Activated CD4-positive, alpha-beta T cell treated with anti-CD3 and anti-CD28 coated beads, Interleukin-2, amount 10 ng/mL, durations not matched to agents 7 days and 5 days (primary cell): Measurements from ENCODE around the gene LANCL2. TPM values are rescaled to one million over a fixed set of nuclear protein-coding genes. Genes with fewer than 3 reads are reported as not detected.

Experiments used
- CTCF ChIA-PET: fragments of 350-600 bp; sonication (Branson Sonifier 250); formaldehyde crosslinking; loops from one replicate; lab custom pipeline; 2021; ENCODE audit warnings: antibody characterized with exemption; lab: Charles Lee
- POLR2A ChIA-PET: fragments of 350-600 bp; sonication (Branson Sonifier 250); formaldehyde crosslinking; loops from one replicate; lab custom pipeline; 2021; ENCODE audit warnings: antibody characterized with exemption; lab: Charles Lee
- DNase-seq: peaks from one replicate; pipeline ENCODE4 v3.0.0-alpha.2; 2020
- H3K27ac Mint-ChIP-seq: one replicate; pipeline ENCODE4 v1.8.0; 2021; ENCODE audit warnings: mild to moderate bottlenecking, moderate library complexity, mixed read lengths
- H3K27me3 Mint-ChIP-seq: one replicate; pipeline ENCODE4 v1.8.0; 2021; ENCODE audit warnings: mixed read lengths
- H3K36me3 Mint-ChIP-seq: one replicate; pipeline ENCODE4 v1.8.0; 2021; ENCODE audit warnings: low read depth, mixed read lengths
- H3K4me1 Mint-ChIP-seq: one replicate; pipeline ENCODE4 v1.8.0; 2021; ENCODE audit warnings: mixed read lengths
- H3K4me3 Mint-ChIP-seq: one replicate; pipeline ENCODE4 v1.8.0; 2021; ENCODE audit warnings: mild to moderate bottlenecking, moderate library complexity, mixed read lengths
- H3K9me3 Mint-ChIP-seq: one replicate; pipeline ENCODE4 v1.8.0; 2021; ENCODE audit warnings: mixed read lengths
- total RNA-seq, 2 experiments: library from RNA; stranded (reverse); gene quantifications; one replicate each; pipeline ENCODE4 v1.2.3, GENCODE V29; 2021

Gene LANCL2
- total RNA-seq, 2 experiments from 2014 or later, result 10.3 to 12.3 TPM

DNA sequence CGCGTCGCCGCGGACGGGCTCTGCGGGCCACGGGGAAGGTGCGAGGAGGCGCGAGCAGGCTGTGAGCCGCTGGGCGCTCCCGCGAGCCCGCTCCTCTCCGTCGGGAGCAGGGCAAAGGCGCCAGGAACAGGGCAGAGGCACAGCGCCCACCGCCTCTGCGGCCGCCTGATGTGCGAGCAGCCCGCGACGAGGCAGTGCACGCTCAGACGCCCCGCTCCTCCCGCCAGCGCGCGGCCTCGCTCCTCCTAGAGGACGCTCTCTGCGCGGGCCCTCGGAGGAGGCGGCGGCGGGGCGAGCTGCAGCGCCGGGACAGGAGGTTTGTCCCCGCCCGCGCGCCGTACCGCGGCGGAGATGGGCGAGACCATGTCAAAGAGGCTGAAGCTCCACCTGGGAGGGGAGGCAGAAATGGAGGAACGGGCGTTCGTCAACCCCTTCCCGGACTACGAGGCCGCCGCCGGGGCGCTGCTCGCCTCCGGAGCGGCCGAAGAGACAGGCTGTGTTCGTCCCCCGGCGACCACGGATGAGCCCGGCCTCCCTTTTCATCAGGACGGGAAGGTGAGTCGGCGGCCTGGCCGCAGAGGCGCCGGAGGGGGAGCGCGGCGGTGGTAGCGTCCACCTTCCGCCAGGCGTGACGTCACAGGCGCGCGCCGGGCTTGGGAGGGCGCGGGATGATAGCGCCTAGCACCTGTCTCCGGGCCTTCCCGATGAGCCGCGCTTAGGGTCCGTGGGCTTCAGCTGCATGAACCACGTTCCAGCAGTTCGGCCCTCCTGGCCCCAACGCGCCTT, 731 bp downstream of the LANCL2 start:
- peaks cover 8% of the 10 kb centered on the region for H3K36me3 Mint-ChIP-seq
- H3K27me3 Mint-ChIP-seq, result no peaks in the 10 kb centered on the region
- H3K27ac Mint-ChIP-seq, result peak overlapping the region; percentile 98
- H3K9me3 Mint-ChIP-seq, result no peaks in the 10 kb centered on the region
- H3K4me3 Mint-ChIP-seq, result peak overlapping the region; percentile 95
- ChIA-PET CTCF (interaction anchor here (0.6 to 1.5 kb wide), 6 partner anchors 15 to 136 kb away, joined by 3 to 7 read pairs (median 4); no protein-coding TSS in a partner anchor), POLR2A (interaction anchor here (0.6 to 1.1 kb wide), 2 partner anchors 56 to 60 kb away, joined by 4 to 5 read pairs; no protein-coding TSS in a partner anchor)
- DNase-seq, result peak; percentile 95
- peaks cover 32% of the 10 kb centered on the region for H3K4me1 Mint-ChIP-seq

DNA sequence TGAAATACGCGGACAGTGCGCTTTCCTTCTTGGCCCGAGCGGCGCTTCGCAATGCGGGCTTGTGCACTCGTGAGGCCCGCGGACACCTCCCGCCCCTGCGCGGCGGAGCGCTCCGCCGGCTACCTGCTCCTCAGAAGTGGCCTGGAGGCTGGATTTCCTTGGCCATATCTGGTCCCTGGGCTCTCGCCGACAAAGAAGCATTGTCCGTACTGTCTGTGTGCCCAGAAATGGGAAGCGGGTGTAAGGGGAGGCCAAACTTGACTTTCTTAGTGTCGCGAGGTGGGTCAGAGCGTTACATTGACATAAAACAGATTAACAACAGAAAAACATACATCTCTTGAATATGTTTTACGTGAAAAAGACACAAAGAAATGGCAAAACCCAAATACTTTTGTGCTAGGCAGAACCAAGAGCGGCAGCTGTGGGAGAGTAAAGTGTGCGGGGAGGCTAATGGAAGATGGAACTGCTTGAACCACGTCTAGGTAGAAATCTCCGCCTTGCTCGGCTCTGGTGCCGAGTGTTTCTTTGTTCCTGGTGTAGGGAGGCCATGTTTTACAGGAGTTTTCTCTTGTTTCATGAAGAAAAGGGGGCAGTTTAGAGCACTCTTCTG, 1.4 kb downstream of the LANCL2 start:
- no peaks in the 10 kb centered on the region for H3K9me3 Mint-ChIP-seq
- POLR2A ChIA-PET, result interaction anchor here (0.6 to 1.1 kb wide), 2 partner anchors 57 to 60 kb away, joined by 4 to 5 read pairs; no protein-coding TSS in a partner anchor
- H3K4me1 Mint-ChIP-seq, result peaks cover 32% of the 10 kb centered on the region
- no peaks in the 10 kb centered on the region for H3K27me3 Mint-ChIP-seq
- CTCF ChIA-PET, result interaction anchor here (0.6 to 1.5 kb wide), 5 partner anchors 14 to 135 kb away, joined by 3 to 7 read pairs (median 4); no protein-coding TSS in a partner anchor
- H3K36me3 Mint-ChIP-seq, result peaks cover 8% of the 10 kb centered on the region
- DNase-seq, result peak; percentile 30
- H3K4me3 Mint-ChIP-seq, result peak overlapping the region; percentile 95
- peak overlapping the region; percentile 98 for H3K27ac Mint-ChIP-seq

DNA sequence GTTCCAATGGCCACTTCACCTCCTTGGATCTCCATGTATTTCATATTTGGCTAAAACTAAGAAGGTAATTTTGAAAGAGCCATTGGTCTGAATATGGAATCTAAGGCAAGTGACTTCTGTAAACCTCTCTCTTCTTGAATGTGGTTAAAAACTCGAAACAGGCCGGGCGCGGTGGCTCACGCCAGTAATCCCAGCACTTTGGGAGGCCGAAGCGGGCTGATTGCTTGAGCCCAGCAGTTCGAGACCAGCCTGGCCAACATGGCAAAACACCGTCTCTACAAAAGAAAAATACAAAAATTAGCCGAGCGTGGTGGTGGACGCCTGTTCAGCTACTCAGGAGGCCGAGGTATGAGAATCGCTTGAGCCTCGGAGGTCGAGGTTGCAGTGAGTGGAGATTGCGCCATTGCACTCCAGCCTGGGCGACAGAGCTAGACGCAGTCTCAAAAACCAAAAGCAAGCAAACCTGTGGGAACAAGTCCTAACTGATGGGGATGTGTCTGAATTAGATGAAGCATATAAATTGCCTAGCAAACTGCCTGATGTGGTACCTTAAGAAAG, 2.2 kb downstream of the LANCL2 start:
- DNase-seq, result no peak
- Mint-ChIP-seq H3K4me1 (peaks cover 32% of the 10 kb centered on the region), H3K27ac (peak overlapping the region; percentile 98), H3K36me3 (peaks cover 8% of the 10 kb centered on the region), H3K9me3 (no peaks in the 10 kb centered on the region), H3K27me3 (no peaks in the 10 kb centered on the region), H3K4me3 (peak overlapping the region; percentile 95)
- POLR2A ChIA-PET, result no interaction called here
- CTCF ChIA-PET, result no interaction called here

DNA sequence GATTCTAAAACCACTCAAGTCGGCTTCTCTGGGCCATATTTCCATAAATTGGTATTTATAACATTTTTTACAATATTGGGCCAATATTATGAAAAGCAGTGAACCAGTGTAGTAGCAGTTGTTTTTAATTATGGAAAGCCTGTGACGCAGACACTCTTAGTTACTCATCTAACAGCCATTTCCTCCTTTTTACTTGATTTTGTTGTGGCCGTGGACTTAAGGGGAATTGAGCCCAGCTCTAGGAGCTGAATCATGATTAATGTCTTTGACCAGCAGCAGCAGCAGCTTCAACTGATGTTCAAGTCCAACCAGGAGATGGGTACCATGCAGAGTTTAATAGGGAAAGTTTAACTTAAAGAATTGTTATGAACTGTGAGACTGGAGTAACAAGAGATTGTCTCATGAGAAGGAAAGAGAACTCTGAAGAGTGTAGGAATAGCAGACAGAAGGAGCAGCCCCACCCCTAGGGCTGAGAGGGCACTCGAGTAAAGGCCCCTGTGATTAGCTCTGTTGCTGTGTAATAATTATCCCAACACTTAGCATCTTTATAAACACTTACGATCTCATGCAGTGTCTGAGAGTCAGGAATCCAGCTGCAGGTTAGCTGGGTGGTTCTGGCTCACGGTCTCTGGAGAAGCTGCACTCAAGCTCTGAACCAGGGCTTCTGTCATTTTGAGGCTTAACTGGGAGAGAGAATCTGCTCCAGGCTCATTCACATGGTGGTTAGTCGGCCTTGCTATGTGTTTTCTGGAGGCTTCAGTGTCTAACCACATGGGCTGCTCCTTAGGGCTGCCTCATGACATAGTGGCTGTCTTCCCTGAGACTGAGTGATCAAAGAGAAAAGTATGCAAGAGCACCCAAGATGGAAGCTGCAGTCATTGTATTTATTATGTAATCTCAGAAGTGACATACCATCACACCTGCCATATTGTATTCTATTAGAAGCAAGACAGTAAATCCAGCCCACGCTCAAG, 4.6 kb downstream of the LANCL2 start:
- DNase-seq, result no peak
- H3K36me3 Mint-ChIP-seq, result peaks cover 8% of the 10 kb centered on the region
- no peaks in the 10 kb centered on the region for H3K9me3 Mint-ChIP-seq
- peak overlapping the region; percentile 13 for H3K27ac Mint-ChIP-seq
- H3K4me1 Mint-ChIP-seq, result peaks cover 27% of the 10 kb centered on the region
- ChIA-PET CTCF (no interaction called here), POLR2A (no interaction called here)
- H3K27me3 Mint-ChIP-seq, result no peaks in the 10 kb centered on the region
- H3K4me3 Mint-ChIP-seq, result no peak overlapping the region

DNA sequence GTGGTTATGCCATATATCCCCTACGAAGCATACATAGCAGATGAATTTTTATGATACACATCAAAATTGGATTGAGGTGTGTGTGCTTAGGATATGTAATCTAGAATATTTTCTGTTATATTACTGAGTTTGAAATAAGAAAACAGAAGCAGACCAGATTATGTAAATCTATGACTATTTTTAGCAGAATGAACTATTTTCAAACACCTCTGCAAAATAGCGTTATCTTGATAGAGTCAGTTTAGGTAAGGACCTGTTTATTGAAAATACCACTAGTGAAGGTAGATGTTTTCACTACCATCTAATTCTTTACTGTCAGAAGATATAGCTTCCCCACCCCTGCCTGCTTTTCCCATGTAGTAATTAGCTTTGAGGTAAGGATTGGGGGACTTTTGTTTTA, 9.1 kb downstream of the LANCL2 start:
- POLR2A ChIA-PET, result no interaction called here
- CTCF ChIA-PET, result no interaction called here
- Mint-ChIP-seq H3K36me3 (no peaks in the 10 kb centered on the region), H3K27me3 (no peaks in the 10 kb centered on the region), H3K4me1 (no peaks in the 10 kb centered on the region), H3K27ac (no peak overlapping the region), H3K9me3 (no peaks in the 10 kb centered on the region), H3K4me3 (no peak overlapping the region)
- no peak for DNase-seq

DNA sequence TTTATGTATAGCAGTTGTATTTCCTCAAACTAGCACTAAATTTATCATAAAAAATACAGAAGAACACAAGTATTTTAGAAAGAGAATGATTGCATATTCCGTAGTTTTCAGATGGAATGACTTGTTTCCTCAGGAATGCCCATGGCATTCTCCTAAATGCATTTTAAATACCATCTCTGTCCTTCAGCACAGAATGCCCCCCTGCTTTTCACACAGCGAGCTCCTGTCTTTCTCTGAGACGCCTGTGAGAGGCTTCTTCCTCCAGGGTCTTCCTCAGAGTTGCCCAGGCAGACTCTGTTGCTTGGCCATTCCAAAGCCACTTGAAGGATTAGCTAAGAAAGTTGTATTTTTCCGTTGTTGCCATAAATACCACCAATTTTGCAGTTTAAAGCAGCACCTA, 10.1 kb downstream of the LANCL2 start:
- DNase-seq, result no peak

DNA sequence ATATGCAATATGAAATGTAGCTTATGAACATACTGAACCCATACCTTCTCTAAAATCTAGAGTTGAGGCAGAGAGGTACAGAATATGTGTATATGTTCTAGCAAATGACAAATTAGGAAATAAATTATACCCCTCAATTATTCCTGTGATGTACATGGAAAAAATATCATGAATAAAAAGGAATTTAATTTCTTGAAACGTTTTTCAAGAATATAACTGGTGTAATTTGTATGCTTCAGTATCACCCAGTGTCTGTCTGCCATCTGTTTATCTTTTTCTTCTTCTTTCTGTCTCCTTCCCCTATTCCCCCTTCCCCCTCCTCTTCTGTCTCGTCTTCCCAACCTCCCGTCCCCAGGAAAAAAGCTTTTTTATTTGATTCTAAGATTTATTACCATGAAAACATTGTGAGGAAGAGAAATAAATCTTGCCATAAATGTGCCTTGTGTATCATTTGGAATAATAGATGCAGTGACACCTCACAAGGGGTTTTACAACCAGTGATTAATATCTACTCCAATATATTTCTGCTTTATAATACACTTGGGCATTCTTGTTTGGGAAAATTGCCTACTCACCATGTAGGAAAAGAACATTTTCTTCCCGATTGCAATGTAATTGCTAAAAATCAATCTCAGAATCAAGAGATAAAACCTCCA, 12.2 kb downstream of the LANCL2 start:
- ChIA-PET POLR2A (no interaction called here), CTCF (no interaction called here)
- H3K4me1 Mint-ChIP-seq, result no peaks in the 10 kb centered on the region
- H3K4me3 Mint-ChIP-seq, result no peak overlapping the region
- H3K27me3 Mint-ChIP-seq, result no peaks in the 10 kb centered on the region
- DNase-seq, result no peak
- no peak overlapping the region for H3K27ac Mint-ChIP-seq
- H3K9me3 Mint-ChIP-seq, result no peaks in the 10 kb centered on the region
- H3K36me3 Mint-ChIP-seq, result no peaks in the 10 kb centered on the region

More for the DNA sequence above, 10.1 kb downstream of the LANCL2 start:
- H3K4me3 Mint-ChIP-seq, result no peak overlapping the region
- no peaks in the 10 kb centered on the region for H3K9me3 Mint-ChIP-seq
- POLR2A ChIA-PET, result no interaction called here
- no peak overlapping the region for H3K27ac Mint-ChIP-seq
- no peaks in the 10 kb centered on the region for H3K4me1 Mint-ChIP-seq
- H3K27me3 Mint-ChIP-seq, result no peaks in the 10 kb centered on the region
- H3K36me3 Mint-ChIP-seq, result no peaks in the 10 kb centered on the region
- CTCF ChIA-PET, result interaction anchor here (0.7 kb wide), 1 partner anchor 40 kb away, joined by 3 read pairs; no protein-coding TSS in a partner anchor

DNA sequence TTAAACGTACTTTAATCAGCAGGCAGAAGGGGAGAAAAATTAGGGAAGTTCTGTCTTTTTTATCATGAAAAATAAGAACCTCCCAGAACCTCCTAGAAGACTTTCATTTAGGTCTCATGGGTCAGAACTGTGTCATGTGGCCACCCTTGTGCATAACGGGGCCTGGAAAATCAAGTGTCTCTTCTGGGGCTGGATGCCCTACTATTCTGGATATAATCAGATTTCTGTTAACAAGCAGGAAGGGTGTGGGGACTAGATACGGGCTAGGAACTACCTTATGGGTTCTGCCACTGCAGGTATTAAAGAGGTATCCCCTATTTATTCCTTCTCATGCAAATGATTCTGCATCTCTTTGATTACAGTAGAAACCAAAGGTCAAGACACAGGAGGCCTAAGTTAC, 14.1 kb downstream of the LANCL2 start:
- ChIA-PET CTCF (no interaction called here), POLR2A (no interaction called here)
- H3K4me1 Mint-ChIP-seq, result no peaks in the 10 kb centered on the region
- H3K36me3 Mint-ChIP-seq, result peaks cover 3% of the 10 kb centered on the region
- no peaks in the 10 kb centered on the region for H3K9me3 Mint-ChIP-seq
- H3K27ac Mint-ChIP-seq, result no peak overlapping the region
- no peak for DNase-seq
- no peak overlapping the region for H3K4me3 Mint-ChIP-seq
- H3K27me3 Mint-ChIP-seq, result no peaks in the 10 kb centered on the region

DNA sequence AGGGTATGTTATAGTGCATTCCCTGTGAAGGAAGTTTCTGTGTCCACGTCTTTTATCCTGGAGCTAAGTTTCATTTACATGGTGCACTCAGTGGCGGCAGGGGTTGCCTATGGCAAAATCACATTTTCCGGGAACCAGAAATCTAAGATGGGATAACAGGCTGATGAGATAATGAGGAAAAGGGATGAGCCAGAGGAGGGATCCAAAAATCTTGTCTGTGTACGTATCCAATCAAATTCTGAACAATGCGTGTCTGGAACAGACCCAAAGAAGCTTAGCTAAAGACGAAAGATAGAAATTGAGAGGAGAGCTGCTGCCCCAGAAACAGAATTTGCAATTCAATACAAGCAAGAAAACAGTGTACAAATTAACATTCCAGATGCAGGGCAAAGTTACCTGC, 16.1 kb downstream of the LANCL2 start:
- DNase-seq, result no peak
- Mint-ChIP-seq H3K27me3 (no peaks in the 10 kb centered on the region), H3K4me1 (no peaks in the 10 kb centered on the region), H3K27ac (no peak overlapping the region), H3K9me3 (peaks cover 12% of the 10 kb centered on the region), H3K4me3 (no peak overlapping the region), H3K36me3 (peaks cover 9% of the 10 kb centered on the region)
- CTCF ChIA-PET, result interaction anchor here (0.7 to 1.8 kb wide), 2 partner anchors 15 to 37 kb away, joined by 4 to 5 read pairs; no protein-coding TSS in a partner anchor
- POLR2A ChIA-PET, result no interaction called here

DNA sequence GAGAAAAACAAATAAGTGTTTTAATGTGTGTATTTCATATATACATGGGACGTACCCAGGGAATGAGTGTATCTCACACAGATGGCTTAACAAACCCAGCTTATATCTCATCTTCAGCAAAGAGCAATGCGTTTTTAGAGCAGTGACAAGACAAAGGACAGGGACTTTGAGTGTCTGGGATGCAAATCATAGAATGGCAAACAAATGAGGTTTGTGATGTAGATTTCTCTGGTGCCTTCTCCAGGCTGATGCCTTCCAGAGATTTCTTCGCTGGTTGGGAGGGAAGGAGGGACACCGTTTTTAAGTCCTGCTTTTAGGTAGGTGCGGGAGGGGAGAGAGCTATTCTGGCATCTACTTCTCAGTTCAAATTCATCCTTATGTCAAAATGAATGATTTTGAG, 16.6 kb downstream of the LANCL2 start:
- Mint-ChIP-seq H3K27me3 (no peaks in the 10 kb centered on the region), H3K36me3 (peaks cover 11% of the 10 kb centered on the region), H3K4me1 (no peaks in the 10 kb centered on the region), H3K4me3 (no peak overlapping the region), H3K9me3 (peaks cover 17% of the 10 kb centered on the region), H3K27ac (no peak overlapping the region)
- ChIA-PET CTCF (interaction anchor here (1.8 to 2.3 kb wide), 2 partner anchors 16 kb away, joined by 4 to 7 read pairs; no protein-coding TSS in a partner anchor), POLR2A (no interaction called here)
- DNase-seq, result no peak

DNA sequence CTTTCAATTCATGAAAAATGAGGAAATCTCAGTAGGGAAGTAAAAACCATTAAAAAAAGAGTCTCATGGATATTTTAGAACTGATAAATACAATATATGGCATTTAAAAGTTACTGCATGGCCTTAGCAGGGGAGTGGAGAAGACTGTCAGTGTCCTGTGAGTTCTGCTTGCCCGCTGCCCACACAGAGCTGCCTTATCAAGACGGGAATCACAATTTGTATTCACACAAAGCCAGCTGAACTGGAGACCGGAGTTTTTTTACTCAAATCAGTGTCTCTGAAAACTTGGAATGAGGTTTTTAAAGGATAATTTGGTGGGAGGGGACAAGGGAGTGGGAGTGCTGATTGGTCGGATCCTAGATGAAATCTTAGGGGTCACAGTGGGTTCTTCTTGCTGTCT, 17.1 kb downstream of the LANCL2 start:
- H3K27me3 Mint-ChIP-seq, result no peaks in the 10 kb centered on the region
- H3K36me3 Mint-ChIP-seq, result peaks cover 13% of the 10 kb centered on the region
- ChIA-PET POLR2A (no interaction called here), CTCF (interaction anchor here (2.3 kb wide), 1 partner anchor 16 kb away, joined by 7 read pairs; no protein-coding TSS in a partner anchor)
- peaks cover 23% of the 10 kb centered on the region for H3K9me3 Mint-ChIP-seq
- H3K4me3 Mint-ChIP-seq, result no peak overlapping the region
- DNase-seq, result no peak
- H3K4me1 Mint-ChIP-seq, result no peaks in the 10 kb centered on the region
- H3K27ac Mint-ChIP-seq, result no peak overlapping the region
